ENCODE measurements around the gene HOXC9.

- TF ChIP-seq CTCF (IDR thresholded peaks at IDR 0.05) (no peak), POLR2A (IDR thresholded peaks at IDR 0.05) (no peak)
Measured at GRCh38 chr12:53983950-53984572, 15.9 kb upstream of the HOXC9 start.
